Measurements from ENCODE around the gene TBC1D5.
"Not testable (repeated sequence)": the region's sequence is repeated elsewhere in the genome, so short reads cannot be mapped to it uniquely, and the experiment has no call there.

The TBC1D5 gene

DNA sequence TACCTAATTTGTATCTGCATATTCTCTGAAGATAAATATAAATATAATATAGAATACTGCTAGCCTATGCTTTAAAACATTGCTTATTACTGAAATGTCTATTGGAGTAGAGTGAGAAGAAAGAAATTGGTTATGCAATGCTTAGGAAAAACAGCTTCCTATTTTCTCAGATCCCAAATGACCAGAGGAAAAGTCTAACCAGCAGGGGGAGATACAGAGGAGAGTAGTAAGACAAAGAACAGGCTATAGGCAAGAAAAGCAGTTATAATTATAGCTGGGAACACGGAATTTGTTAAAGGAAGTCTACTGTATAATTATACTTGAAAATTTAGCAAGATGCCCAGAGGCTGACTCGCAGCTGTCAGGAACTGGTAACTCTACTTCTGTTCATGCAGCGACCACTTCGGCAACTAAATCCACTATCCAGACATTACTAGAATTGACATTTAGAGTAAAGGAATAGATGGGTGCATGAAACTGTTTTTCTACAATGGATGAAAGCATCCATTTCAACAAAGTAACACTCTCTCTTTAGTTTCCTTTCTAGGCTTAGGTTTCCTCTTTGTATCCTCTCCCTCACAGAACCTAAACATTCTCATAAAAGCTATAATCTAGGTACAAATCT lies 97.2 kb downstream of the TBC1D5 start:
- H3K27ac ChIP-seq = no peak overlapping the region
- TF ChIP-seq, protein P1, sequence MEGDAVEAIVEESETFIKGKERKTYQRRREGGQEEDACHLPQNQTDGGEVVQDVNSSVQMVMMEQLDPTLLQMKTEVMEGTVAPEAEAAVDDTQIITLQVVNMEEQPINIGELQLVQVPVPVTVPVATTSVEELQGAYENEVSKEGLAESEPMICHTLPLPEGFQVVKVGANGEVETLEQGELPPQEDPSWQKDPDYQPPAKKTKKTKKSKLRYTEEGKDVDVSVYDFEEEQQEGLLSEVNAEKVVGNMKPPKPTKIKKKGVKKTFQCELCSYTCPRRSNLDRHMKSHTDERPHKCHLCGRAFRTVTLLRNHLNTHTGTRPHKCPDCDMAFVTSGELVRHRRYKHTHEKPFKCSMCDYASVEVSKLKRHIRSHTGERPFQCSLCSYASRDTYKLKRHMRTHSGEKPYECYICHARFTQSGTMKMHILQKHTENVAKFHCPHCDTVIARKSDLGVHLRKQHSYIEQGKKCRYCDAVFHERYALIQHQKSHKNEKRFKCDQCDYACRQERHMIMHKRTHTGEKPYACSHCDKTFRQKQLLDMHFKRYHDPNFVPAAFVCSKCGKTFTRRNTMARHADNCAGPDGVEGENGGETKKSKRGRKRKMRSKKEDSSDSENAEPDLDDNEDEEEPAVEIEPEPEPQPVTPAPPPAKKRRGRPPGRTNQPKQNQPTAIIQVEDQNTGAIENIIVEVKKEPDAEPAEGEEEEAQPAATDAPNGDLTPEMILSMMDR (conservative IDR thresholded peaks at IDR 0.05) = peak; percentile 88

DNA sequence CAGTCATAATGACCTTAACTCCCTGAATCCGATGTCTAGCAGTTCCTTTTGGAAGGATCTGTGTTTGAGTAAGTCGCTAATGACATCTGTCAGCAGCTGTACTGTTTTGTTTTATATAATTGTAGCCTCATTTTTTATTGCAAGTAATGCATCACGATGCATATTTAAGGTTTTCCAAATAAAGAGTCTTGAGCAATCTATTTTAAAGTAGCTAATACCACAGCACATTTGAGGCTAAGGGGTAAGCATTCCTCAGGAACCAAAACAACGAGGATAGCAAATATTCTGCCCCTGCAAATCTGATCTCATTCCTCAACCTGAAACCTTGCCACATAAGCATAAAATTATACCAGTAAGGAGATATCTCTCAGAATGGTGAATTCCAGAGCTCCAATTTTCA lies 98.7 kb downstream of the TBC1D5 start:
- no peak overlapping the region for H3K27ac ChIP-seq
- TF ChIP-seq, protein P1 (conservative IDR thresholded peaks at IDR 0.05) = no peak

DNA sequence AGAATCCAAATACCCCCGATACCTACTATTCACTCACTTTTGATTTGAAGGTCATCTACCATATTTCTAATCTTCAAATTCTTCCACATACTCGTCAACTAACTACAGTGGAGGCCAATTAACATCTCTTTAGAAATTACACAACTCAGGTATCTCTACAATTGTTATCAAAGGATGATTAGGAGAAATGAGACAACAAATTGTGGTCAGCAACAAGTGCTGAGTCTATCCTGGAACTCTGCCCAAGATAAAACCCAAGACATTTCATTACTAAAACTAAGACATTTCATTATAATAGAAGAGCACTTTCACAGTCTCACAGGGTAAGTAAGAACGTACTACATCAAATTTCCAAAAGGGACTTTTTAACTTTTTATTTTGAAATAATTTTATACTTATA lies 100.0 kb downstream of the TBC1D5 start:
- no peak overlapping the region for H3K27ac ChIP-seq
- TF ChIP-seq, protein P1 (conservative IDR thresholded peaks at IDR 0.05) = no peak

DNA sequence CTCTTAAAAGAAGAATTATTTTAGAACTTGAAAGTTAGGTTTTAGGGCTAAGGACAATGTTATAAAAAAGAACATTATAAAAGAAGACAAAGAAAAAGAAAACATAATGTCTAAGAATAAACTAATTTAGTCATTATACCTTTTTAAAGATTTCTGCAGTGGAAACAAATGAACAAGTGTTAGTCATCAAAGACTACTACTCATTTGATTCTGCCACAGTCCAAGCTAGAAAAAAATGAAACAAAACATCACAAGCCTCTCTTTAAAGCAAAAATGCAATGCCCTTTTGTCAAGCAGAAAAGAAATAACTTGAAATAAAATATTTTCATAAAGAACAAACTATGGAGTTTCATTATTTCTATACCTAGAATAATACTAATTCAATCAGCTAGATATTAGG lies 102.0 kb downstream of the TBC1D5 start:
- TF ChIP-seq, protein P1 (conservative IDR thresholded peaks at IDR 0.05) = no peak
- H3K27ac ChIP-seq = no peak overlapping the region

DNA sequence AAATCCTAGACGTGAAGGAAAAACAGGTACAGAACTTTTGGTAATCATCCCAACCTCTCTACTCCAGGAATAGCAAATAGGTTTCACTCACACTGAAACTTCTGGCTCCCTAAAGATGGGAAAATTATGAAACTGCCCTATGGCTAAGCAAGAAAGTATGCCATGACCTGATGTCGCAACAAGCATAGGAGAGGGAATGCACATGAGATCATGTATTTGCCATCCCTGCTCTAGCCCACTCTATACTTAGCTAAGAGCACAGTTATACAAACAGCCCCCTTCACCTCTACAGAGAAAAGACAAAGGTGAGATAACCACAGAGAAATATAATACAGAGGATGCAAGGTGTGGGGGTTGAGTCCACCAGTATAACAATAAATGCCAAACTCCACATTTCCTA lies 102.7 kb downstream of the TBC1D5 start:
- H3K27ac ChIP-seq = no peak overlapping the region
- TF ChIP-seq, protein P1 (conservative IDR thresholded peaks at IDR 0.05) = no peak

DNA sequence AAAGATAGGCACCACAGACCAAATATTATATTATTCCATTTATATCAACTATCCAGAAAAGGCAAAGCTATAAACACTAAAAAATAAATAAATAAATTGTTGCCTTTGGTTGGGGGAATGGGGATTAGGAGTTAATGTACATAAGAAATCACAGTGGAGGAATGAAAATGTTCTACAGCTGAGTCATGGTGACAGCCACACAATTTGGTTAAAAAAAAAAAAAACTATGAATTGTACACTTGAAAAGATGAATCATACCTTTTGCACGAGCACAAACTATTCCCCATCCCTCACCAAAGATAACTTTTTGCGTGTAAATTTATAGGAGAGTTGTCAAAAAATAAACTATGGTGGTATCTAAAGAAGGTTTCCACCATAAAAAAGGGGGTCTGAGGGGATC lies 103.2 kb downstream of the TBC1D5 start:
- no peak overlapping the region for H3K27ac ChIP-seq

DNA sequence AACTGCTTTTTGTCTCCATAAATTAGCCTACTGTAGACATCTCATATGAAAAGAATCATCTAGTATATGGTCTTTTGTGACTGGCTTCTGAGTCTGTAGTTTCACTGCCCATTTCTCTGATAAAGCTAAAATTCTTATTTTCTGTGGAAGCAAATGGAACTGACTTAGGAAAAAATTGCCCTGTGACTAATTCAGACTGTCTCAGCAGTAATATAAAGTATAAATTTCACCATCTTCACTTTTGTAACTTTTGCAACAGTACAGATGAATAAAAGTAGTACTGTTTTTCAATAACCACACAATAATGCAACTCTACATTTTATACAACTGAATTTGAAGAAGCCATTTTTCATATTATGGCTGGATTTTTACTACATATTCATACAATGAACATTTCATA lies 104.1 kb downstream of the TBC1D5 start:
- TF ChIP-seq, protein P1 (conservative IDR thresholded peaks at IDR 0.05) = no peak
- H3K27ac ChIP-seq = no peak overlapping the region

More for the DNA sequence above, 103.2 kb downstream of the TBC1D5 start:
- TF ChIP-seq, protein P1 (conservative IDR thresholded peaks at IDR 0.05) = no peak

DNA sequence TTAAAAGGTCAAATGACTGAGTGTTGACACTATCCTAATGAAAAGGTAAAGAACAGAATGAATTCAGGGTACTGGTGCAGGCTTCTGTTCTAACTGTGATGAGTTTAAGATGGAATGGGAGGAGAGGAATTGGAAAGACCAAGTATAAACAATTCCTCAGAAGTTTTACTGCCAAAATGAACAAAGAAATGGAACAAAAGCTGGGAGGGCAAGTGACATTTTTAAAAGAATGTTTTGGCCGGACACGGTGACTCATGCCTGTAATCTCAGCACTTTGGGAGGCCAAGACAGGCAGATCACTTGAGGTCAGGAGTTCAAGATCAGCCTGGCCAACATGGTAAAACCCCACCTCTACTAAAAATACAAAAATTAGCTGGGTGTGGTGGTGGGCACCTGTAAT lies 106.8 kb downstream of the TBC1D5 start:
- not testable (repeated sequence) for H3K27ac ChIP-seq
